HG03045 (cell line): ENCODE results near the gene APOL6.
"Not testable (repeated sequence)": the region's sequence is repeated elsewhere in the genome, so short reads cannot be mapped to it uniquely, and the experiment has no call there.

Source experiments
- ATAC-seq: cut with Tn5 transposase; IDR thresholded peaks from one replicate; pipeline ENCODE4 v1.9.1; 2021; ENCODE audit warnings: mild to moderate bottlenecking, moderate library complexity; ENCODE audit not compliant: unreplicated experiment

The APOL6 gene

GRCh38 chr22:35634943-35635540, 13.2 kb upstream of the APOL6 start:
- no peak for ATAC-seq

GRCh38 chr22:35637254-35637653, 11.0 kb upstream of the APOL6 start:
- ATAC-seq: no peak

GRCh38 chr22:35638001-35638400, 10.2 kb upstream of the APOL6 start:
- no peak for ATAC-seq

- ATAC-seq: no peak
Observed at GRCh38 chr22:35638410-35638809, 9.8 kb upstream of the APOL6 start.

- ATAC-seq: no peak
Observed at GRCh38 chr22:35641494-35642120, 6.6 kb upstream of the APOL6 start.

GRCh38 chr22:35642305-35642741, 5.9 kb upstream of the APOL6 start:
- no peak for ATAC-seq

GRCh38 chr22:35643991-35644390, 4.3 kb upstream of the APOL6 start:
- no peak for ATAC-seq

GRCh38 chr22:35645646-35646045, 2.6 kb upstream of the APOL6 start:
- no peak for ATAC-seq

- ATAC-seq: no peak
Observed at GRCh38 chr22:35649026-35649553, 844 bp downstream of the APOL6 start.

GRCh38 chr22:35649636-35650250, 1.5 kb downstream of the APOL6 start:
- ATAC-seq: no peak

- ATAC-seq: no peak
Observed at GRCh38 chr22:35651085-35651484, 2.8 kb downstream of the APOL6 start.

GRCh38 chr22:35653824-35654223, 5.6 kb downstream of the APOL6 start:
- no peak for ATAC-seq

GRCh38 chr22:35656284-35656752, 8.1 kb downstream of the APOL6 start:
- ATAC-seq: no peak

- no peak for ATAC-seq
Observed at GRCh38 chr22:35657571-35658312, 9.5 kb downstream of the APOL6 start.

GRCh38 chr22:35660291-35661127, 12.3 kb downstream of the APOL6 start:
- no peak for ATAC-seq

- no peak for ATAC-seq
Observed at GRCh38 chr22:35661464-35661863, 13.2 kb downstream of the APOL6 start.

GRCh38 chr22:35662914-35663313, 14.7 kb downstream of the APOL6 start:
- ATAC-seq: no peak

GRCh38 chr22:35663371-35663770, 15.1 kb downstream of the APOL6 start:
- ATAC-seq: no peak

- ATAC-seq: no peak
Observed at GRCh38 chr22:35664955-35665587, 16.8 kb downstream of the APOL6 start.

- ATAC-seq: not testable (repeated sequence)
Observed at GRCh38 chr22:35666699-35667098, 18.5 kb downstream of the APOL6 start.
